OCI-LY1 (cell line): ENCODE results near the gene MICAL1.

Source experiments
- EZH2 ChIP-seq: fragments of 200-600 bp; sonication (generic), shearing (Covaris generic); IDR thresholded peaks from 2 replicates; pipeline ENCODE4 v1.8.0; 2017; ENCODE audit warnings: borderline replicate concordance, mixed run types, mild to moderate bottlenecking, antibody characterized with exemption, low read length, moderate library complexity, mixed read lengths
- TF ChIP-seq, protein P1 (sequence below): fragments of 200-600 bp; sonication (generic), shearing (Covaris generic); IDR thresholded peaks from 2 replicates; pipeline ENCODE4 v1.5.1; 2017; ENCODE audit warnings: mild to moderate bottlenecking, antibody characterized with exemption, low read length, moderate library complexity, mixed read lengths

DNA sequence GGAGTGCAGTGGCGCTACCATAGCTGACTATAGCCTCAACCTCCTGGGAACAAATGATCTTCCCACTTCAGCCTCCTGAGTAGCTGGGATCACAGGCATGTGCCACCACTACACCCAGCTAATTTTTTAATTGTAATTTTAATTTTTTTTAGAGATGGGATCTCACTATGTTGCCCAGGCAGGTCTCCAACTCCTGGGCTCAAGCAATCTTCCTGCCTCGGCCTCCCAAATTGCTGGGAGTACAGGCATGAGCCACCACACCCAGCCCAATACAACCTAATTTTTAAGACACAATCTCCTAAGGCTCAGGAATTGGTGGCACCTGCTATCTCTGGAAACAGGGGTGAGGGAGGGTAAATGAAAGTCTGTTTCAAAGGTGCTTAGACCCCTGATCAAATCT lies 21.6 kb upstream of the MICAL1 start:
- TF ChIP-seq, protein P1, sequence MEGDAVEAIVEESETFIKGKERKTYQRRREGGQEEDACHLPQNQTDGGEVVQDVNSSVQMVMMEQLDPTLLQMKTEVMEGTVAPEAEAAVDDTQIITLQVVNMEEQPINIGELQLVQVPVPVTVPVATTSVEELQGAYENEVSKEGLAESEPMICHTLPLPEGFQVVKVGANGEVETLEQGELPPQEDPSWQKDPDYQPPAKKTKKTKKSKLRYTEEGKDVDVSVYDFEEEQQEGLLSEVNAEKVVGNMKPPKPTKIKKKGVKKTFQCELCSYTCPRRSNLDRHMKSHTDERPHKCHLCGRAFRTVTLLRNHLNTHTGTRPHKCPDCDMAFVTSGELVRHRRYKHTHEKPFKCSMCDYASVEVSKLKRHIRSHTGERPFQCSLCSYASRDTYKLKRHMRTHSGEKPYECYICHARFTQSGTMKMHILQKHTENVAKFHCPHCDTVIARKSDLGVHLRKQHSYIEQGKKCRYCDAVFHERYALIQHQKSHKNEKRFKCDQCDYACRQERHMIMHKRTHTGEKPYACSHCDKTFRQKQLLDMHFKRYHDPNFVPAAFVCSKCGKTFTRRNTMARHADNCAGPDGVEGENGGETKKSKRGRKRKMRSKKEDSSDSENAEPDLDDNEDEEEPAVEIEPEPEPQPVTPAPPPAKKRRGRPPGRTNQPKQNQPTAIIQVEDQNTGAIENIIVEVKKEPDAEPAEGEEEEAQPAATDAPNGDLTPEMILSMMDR = no peak
- TF ChIP-seq EZH2 = no peak
